WERI-Rb-1 (cell line): ENCODE data around the gene STPG3.

Experiments used
- DNase-seq: peaks from one replicate; pipeline ENCODE4 v3.0.0-alpha.2; 2020
- H3K27ac ChIP-seq: fragments of 250-450 bp; sonication (Bioruptor Pico); 2 replicates; pipeline ENCODE4 v1.5.1; 2020; ENCODE audit warnings: mild to moderate bottlenecking, moderate library complexity
- H3K27me3 ChIP-seq: fragments of 250-450 bp; sonication (Bioruptor Pico); 2 replicates; pipeline ENCODE4 v1.5.1; 2021; ENCODE audit warnings: mild to moderate bottlenecking, low read depth, moderate library complexity; ENCODE audit not compliant: insufficient read depth, severe bottlenecking
- H3K36me3 ChIP-seq: fragments of 250-450 bp; sonication (Bioruptor Pico); 2 replicates; pipeline ENCODE4 v1.5.1; 2020; ENCODE audit warnings: mild to moderate bottlenecking, moderate library complexity
- H3K4me3 ChIP-seq: 2 replicates; pipeline ENCODE4 v1.5.1; 2011; ENCODE audit warnings: low read depth, mild to moderate bottlenecking, control low read depth, low read length
- H3K9me3 ChIP-seq: fragments of 250-450 bp; sonication (Bioruptor Pico); 2 replicates; pipeline ENCODE4 v1.5.1; 2021; ENCODE audit warnings: mild to moderate bottlenecking, moderate library complexity; ENCODE audit not compliant: severe bottlenecking
- TF ChIP-seq, protein P1 (sequence below): IDR thresholded peaks from 2 replicates; pipeline ENCODE4 v1.5.1; 2011; ENCODE audit warnings: low read depth, mild to moderate bottlenecking, control low read depth, inconsistent platforms, low read length

Gene STPG3

DNA sequence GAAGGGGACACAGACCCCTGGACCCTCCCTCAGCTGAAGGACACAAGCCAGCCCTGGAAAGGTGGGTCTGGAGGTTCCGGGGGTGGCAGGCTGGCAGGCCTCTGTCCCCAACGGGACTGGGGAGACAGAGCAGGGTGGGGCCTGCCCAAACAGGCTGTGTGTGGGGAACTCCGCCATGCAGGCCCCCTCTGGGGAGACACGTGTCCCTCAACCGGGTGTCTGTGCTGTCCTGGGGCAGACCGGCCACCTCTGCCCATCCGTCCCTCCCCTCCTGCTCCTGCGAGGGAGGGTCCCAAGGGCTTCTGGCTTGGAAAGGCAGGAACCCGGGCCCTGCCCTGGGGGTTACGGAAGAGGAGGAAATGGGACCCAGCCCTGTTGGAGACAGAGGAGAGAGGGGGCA, 19.0 kb upstream of the STPG3 start:
- TF ChIP-seq, protein P1, sequence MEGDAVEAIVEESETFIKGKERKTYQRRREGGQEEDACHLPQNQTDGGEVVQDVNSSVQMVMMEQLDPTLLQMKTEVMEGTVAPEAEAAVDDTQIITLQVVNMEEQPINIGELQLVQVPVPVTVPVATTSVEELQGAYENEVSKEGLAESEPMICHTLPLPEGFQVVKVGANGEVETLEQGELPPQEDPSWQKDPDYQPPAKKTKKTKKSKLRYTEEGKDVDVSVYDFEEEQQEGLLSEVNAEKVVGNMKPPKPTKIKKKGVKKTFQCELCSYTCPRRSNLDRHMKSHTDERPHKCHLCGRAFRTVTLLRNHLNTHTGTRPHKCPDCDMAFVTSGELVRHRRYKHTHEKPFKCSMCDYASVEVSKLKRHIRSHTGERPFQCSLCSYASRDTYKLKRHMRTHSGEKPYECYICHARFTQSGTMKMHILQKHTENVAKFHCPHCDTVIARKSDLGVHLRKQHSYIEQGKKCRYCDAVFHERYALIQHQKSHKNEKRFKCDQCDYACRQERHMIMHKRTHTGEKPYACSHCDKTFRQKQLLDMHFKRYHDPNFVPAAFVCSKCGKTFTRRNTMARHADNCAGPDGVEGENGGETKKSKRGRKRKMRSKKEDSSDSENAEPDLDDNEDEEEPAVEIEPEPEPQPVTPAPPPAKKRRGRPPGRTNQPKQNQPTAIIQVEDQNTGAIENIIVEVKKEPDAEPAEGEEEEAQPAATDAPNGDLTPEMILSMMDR: no peak
- H3K4me3 ChIP-seq: no peak overlapping the region
- H3K36me3 ChIP-seq: no peaks in the 10 kb centered on the region
- DNase-seq: no peak
- H3K27me3 ChIP-seq: no peaks in the 10 kb centered on the region
- no peak overlapping the region for H3K27ac ChIP-seq
- no peaks in the 10 kb centered on the region for H3K9me3 ChIP-seq

GRCh38 chr9:137232510-137232909, 18.6 kb upstream of the STPG3 start:
- Histone ChIP-seq H3K4me3 (no peak overlapping the region), H3K36me3 (no peaks in the 10 kb centered on the region), H3K27me3 (no peaks in the 10 kb centered on the region), H3K9me3 (no peaks in the 10 kb centered on the region), H3K27ac (no peak overlapping the region)
- TF ChIP-seq, protein P1: no peak
- no peak for DNase-seq

DNA sequence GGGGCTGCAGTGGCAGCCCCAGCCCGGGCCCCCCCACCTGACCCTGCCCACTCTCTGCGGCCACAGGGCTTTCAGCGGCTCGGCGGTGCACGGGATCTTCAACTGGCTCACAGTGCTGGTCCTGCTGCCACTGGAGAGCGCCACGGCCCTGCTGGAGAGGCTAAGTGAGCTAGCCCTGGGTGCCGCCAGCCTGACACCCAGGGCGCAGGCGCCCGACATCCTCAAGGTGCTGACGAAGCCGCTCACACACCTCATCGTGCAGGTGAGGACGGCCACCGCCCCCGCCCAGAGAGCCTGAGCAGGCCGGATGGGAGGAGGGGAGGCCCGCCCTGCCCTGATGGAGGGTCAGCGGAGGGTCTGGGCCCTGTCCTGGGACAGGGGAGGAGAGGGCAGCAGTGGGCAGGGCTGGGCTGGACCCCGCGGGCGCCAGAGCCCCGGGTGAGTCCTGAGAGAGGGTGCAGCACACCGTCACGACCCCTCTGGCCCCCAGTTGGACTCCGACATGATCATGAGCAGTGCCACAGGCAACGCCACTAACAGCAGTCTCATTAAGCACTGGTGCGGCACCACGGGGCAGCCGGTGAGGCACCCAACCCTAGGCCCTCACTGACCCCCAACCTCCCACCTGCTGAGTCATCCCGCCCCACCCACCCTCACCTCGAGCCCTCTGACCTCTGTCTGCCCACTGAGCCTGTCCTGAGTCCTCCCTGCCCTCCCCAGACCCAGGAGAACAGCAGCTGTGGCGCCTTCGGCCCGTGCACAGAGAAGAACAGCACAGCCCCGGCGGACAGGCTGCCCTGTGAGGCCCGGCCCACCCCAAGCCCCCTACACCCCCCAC, 17.7 kb upstream of the STPG3 start:
- Histone ChIP-seq H3K36me3 (no peaks in the 10 kb centered on the region), H3K27me3 (no peaks in the 10 kb centered on the region), H3K9me3 (no peaks in the 10 kb centered on the region), H3K27ac (no peak overlapping the region), H3K4me3 (no peak overlapping the region)
- TF ChIP-seq, protein P1: no peak
- no peak for DNase-seq

- no peaks in the 10 kb centered on the region for H3K36me3 ChIP-seq
- TF ChIP-seq, protein P1: no peak
- H3K27me3 ChIP-seq: no peaks in the 10 kb centered on the region
- H3K9me3 ChIP-seq: no peaks in the 10 kb centered on the region
- H3K4me3 ChIP-seq: no peak overlapping the region
- H3K27ac ChIP-seq: no peak overlapping the region
- DNase-seq: no peak
Observed at GRCh38 chr9:137234055-137234697, 16.9 kb upstream of the STPG3 start.

DNA sequence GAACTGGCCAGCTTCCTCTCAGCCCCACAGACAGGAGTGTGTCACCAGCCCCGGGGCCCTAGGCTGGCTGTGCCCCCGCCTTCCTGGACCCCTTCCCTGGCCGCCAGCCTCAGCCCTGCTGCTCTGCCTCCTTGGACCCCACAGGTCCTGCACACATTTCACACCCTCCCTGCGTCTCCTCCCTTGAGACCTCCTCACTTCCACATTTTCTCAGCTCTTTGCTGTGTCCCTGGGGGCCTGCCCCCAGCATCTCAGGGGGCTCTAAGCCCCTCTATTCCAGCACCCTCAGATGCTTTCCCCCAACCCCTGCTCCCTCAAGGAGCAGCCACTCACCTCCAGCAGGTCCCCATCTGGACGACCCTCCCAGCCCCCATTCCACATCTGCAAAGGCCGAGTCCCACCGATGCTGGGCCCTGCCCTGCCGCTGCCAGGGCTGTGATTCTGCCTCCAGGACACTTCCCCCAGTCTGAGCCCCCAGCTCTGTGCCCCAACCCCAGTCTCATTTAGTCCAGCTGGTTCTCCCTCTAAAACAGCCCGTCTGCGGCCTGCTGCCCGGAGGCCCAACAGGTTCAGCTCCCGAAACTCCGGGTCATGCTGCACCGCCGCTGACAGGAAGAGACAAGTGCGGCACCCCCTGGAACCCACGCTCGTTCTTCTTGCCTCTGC, 16.2 kb upstream of the STPG3 start:
- Histone ChIP-seq H3K27ac (no peak overlapping the region), H3K4me3 (no peak overlapping the region)

More for the DNA sequence above, 16.2 kb upstream of the STPG3 start:
- TF ChIP-seq, protein P1: no peak
- no peak for DNase-seq
- Histone ChIP-seq H3K36me3 (no peaks in the 10 kb centered on the region), H3K9me3 (no peaks in the 10 kb centered on the region), H3K27me3 (no peaks in the 10 kb centered on the region)
